GM12874 (cell line): ENCODE measurements around the gene NFIC.

ENCODE experiments used
- CTCF ChIP-seq: IDR thresholded peaks from 2 replicates; pipeline ENCODE4 v1.5.1; 2011; ENCODE audit warnings: low read depth, mild to moderate bottlenecking, control low read depth, low read length, moderate library complexity; ENCODE audit not compliant: insufficient read depth

NFIC gene

GRCh38 chr19:3350014-3350663 lies 16.2 kb upstream of the NFIC start:
- no peak for TF ChIP-seq CTCF

GRCh38 chr19:3351702-3352447 lies 14.5 kb upstream of the NFIC start:
- TF ChIP-seq CTCF, result no peak

- TF ChIP-seq CTCF, result no peak
Measured at GRCh38 chr19:3353493-3353892, 12.9 kb upstream of the NFIC start.

- TF ChIP-seq CTCF, result no peak
Measured at GRCh38 chr19:3356805-3357204, 9.6 kb upstream of the NFIC start.

- no peak for TF ChIP-seq CTCF
Measured at GRCh38 chr19:3357271-3357991, 9.0 kb upstream of the NFIC start.

- no peak for TF ChIP-seq CTCF
Measured at GRCh38 chr19:3357992-3358688, 8.2 kb upstream of the NFIC start.

- no peak for TF ChIP-seq CTCF
Measured at GRCh38 chr19:3358689-3359014, 7.7 kb upstream of the NFIC start.
